ENCODE data around the gene FREM2.
A peak's percentile ranks its signal among the peaks of the same experiment; 100 is the strongest.

Gene FREM2

DNA sequence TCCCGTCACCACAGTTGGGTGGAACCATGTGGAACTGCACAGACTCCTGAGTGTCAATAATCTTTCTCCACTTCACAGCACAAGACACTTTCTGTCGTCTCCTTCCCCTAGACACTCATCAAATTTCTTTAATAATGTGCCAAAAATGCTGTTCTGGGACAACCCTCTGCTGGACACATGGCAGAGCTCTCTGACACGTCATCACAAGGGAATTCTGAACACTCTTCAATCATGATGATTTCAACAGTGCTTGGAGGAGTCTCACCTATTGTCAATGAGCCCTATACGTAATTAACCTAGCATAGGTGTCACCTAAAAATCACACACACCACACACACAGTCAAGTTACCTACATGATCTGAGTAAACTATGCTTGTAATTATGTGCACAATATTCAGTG is 162.4 kb downstream of the FREM2 start:
- DNase-seq: no peak

DNA sequence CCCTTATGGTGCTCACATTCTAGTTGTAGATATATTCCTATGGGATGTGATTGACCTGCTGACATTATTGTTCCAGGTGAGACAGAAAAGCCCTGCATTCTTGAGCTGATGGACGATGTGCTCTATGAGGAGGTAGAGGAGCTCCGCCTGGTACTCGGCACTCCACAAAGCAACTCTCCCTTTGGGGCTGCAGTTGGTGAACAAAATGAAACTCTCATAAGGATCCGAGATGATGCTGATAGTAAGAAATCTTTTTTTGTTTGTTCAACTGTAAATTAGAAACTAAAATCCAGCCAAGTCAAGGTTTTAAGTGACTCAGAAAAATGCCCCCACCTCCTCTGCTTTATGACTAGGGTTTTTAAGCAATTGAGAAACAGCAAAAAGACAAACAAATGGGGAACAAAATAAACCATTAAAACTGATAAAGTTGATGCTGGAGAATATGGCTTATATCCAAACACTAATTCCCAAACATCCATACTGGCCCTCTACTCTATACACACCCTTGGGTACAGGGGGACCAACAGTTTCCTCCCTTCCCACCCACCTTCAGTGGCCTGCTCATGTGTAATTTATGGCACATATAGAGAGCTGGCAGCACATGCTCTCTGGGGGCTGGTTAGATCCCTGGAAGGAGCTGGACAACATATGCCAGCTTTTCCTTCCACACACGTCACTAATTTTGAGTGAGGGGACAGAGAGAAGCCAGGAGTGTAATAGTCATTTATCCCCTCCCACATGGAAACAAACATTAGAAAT is 164.2 kb downstream of the FREM2 start:
- DNase-seq: no peak

DNA sequence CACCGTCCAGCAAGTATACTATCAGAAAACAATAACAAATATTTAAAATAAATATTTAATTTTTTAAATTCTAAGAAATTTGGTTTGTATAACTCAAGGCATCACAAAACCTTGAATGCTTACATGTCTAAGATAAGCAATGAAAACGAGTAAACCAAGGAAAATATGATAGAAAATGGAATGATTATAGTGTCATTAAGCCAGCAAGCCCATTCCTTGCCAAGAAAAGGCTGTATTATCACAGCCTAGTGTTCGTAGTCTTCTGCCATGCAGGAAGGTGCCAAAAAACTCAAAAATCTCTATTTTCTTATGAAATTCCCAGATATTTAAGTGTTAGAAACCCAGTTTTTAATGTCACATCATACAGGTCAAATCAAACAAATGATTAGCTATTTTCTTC is 167.3 kb downstream of the FREM2 start:
- DNase-seq: no peak

DNA sequence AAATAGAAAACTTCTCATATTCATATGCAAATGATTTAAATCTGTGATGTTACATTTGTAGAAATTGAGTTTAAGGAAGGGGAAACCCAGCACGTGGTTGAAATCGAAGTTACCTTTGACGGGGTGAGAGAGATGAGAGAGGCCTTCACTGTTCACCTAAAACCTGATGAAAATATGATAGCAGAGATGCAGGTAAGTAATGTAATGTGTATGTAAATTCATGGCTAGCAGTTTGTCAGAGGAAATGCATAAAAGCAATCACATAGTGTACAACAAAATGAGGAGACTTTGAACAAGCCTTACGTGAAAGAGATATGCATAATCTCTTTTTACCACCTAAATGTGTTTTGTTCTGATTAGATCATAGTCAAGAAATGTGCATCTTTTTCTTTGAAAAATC is 169.2 kb downstream of the FREM2 start:
- DNase-seq: no peak

DNA sequence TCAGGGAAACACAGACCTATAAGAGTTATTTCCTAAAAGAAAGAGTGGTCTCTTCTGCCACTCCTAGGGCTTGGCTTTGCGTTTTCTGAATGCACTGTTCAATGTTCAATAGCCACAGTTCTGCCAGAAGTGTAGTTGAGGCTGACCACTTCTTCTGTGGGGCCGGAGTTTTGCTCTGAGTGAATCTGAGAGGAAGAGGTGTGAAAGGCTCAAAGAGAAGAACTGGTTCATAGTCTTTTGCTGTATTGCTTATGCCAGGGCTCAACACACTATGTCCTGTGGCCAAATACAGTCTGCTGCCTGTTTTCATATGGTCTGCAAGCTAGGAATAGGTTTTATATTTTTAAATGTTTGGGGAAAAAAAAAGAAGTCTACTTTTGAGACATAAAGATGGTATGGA is 175.6 kb downstream of the FREM2 start:
- no peak for DNase-seq

DNA sequence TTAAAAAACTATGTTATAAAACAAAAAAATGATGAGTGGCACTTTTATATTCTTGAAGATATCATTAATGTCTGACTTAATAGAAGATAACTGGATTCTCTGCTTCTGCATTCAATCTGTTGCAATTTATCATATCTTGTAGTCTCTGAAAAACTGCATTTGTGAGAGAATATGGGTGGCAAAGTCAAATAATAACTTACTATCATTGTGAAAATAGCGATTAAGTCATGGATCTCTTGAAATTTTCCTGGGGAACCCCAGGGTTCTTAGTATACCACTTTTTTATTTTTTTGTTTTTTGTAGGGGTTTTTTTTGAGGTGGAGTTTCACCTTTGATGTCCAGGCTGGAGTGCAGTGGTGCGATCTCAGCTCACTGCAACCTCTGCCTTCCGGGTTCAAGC is 176.7 kb downstream of the FREM2 start:
- no peak for DNase-seq

DNA sequence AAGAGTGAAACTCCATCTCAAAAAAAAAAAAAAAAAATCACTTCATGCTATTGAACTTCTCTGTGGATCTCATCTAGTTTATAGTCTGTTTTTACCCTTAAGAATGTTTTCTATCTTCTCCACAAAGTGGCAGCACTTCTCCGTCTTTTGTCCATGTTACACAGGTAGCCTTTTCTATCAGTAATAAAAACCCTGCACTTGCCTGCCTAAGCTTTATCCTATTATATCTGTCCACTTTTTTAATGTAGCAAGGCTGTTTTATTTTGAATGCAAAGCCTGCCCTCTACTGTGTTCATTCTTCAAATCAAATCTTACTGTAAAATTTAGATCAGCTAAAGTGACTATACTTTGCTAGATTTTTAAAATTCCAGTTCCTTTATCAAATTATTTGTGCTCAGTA is 179.8 kb downstream of the FREM2 start:
- DNase-seq: no peak

DNA sequence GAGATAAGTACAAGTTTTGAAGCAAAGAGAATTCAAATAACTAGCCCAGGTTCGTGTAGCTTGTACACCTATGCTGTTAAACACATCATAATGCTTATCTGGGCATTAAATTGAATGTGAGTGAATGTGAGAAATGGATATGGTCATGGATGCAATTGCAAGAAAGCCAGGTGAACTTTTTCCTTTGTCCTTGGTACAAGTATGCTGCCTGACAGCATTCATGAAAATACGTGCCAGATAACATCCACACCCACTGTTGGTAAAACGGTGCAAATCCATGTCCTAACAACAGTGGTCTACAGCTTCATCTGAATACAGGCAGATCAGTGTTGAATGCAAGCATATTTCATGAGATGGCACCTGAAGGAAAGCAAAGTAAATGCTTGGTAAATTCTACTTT is 181.5 kb downstream of the FREM2 start:
- DNase-seq: no peak

DNA sequence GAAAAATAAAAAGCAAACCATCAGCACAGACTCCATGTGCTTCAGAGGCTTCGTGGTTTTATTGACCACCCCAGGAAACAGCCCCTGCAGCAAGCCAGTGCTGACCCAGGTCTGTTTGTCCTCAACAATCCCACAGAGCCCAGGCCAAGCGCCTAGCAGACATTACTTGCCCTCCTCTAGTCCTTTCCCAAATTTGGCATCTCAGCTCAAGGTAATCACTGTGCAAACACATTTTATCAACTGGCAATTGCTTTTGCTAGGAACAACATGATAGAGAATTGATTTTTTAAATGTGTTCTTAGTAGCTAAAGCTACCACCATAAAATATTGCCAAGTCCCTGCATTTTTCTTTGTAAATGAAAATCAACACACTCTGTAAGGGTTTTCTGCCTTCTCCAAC is 182.0 kb downstream of the FREM2 start:
- no peak for DNase-seq

DNA sequence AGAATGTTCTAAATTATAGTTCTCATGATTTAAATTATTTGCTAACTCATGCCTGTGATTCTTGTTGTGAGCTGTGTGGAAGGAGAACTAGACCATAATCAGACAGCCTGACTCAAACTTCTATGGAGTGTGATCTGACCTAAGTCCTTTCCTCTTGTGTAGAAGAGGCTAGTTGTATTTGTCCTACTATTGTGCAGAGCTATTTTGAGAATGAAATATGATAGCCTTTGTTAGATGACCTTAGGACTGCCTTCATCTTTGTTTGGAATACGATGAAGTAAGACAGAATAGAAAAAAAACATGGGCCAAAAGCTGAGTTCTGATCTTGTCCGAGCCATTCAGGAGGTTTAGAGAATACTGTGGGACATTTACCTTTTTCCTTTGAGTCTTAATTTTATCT is 184.4 kb downstream of the FREM2 start:
- no peak for DNase-seq

DNA sequence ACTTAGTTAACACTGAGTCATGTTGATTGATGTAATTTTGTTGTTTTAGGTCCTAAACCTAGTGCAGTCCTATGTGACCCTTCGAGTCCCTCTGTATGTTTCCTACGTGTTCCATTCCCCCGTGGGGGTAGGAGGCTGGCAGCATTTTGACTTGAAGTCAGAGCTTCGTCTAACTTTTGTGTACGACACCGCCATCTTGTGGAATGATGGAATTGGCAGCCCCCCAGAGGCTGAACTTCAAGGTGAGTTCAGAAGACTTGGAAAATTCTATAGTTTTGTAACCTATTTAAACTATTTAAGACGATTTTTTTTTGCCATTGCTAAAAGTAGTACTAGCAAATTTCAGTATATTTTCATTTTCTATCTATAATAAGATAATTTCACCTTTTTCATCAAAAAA is 185.8 kb downstream of the FREM2 start:
- DNase-seq: no peak

DNA sequence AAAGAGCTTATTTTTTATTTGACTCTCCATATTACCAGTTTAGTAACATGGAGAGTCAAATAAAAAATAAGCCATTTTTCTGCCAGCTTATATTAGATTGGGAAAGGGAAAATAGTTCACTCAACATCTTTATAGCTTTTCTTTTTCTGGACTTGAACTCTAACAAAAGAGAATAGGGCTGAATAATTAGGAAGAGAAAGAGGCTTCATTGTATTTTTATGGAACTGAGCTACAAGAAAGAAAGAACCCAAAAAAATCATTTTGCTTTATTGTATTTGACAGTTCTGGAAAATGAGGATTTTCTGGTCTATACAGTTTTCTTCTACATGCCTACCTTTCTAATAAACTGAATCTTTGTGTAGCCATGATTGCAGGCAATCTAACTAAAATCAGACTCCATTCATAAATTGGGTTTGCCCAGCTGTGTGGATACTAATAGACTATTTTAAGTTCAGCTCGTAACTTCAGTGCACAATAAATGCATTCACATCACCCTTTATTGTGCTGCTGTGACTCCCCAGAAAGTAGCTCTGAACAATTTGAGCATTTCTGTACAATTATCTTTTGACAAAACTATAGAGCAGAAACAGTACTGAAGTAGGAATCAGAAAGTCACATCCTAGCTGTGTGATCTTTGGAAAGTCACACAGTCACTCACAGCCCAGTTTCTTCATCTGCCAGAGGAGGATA is 188.5 kb downstream of the FREM2 start:
- DNase-seq: no peak

DNA sequence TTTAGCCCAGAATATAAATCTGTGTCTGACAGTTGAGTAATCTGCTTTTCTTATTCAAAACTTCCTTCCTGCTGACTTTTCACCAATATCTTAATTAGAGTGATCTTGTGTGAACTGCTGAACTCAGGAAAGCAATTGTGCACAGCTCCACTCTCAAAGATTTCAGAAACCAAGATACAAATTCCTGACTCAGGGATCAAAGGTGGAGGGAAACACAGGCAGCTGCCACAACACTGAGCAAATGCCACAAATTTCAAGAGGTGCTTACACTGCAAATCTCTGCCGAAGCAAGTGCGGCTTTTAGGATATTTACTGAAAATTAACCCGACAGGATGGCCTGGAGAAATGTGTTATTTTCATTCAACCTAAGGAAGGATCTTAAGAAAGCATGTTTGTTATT is 192.4 kb downstream of the FREM2 start:
- DNase-seq: no peak

DNA sequence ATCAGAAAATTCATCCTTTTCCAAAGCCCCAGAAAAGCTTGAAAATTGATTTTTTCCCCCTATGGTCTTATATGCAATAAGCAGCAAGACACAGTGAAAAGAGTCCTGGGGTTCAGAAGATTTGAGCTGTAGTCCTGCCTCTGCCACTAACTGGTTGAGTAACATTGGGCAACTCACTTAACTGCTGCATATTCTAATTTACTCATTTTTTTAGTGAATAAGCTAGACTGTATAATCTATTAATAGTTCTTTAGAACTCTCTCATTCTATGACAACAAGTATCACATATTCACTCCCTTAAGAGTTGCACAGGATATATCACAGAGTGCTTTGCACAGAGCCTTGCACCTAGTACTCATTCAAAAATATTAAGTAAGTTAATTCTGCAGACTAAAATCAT is 192.9 kb downstream of the FREM2 start:
- DNase-seq: no peak

DNA sequence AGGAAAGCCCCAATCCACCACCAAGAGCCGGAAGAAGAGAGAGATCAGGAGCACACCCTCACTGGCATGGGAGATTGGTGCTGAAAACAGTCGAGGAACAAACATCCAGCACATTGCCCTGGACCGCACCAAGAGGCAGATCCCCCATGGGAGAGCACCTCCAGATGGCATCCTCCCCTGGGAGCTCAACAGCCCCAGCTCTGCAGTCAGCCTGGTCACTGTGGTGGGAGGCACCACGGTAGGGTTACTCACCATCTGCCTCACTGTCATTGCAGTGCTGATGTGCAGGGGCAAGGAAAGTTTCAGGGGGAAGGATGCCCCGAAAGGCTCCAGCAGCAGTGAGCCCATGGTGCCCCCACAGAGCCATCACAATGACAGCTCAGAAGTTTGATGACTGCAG is 193.5 kb downstream of the FREM2 start:
- DNase-seq: peak; percentile 1

DNA sequence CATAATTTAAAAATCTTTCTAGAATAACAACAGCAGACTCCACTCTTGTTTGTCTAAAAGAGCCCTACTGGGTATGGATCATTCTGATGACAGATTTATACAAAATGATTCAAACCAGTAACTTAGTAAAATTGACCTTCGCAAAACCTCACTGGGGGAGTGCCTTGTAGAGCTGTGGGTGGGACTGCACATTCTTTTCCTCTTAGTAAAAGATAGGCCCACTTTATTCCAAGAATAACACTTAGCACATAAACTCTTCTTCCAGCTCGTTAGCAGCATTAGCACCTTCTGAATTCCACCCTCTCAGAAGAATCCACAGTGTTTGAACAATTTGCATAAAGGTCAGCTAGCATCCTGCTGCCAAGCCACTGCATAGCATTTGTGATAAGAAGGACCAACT is 196.9 kb downstream of the FREM2 start:
- DNase-seq: no peak

DNA sequence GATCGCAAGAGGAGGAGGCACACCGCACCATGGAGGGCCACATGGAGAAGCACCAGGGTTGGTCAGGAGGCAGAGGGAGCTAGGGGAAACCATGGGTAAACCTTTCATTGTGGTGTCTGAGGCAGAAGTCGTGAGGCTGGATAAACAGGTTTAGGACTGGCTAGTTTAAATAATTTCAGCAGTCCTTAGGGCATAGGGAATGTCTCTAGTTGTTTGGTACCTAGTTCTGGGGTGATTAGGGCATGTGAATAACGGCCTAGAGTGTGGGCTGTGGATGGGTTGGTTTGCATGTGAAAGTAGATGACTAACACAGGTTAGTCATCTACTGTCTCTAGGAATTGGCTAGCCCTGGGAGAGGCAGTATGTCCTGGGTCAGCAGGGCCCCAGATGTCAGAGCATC is 201.4 kb downstream of the FREM2 start:
- no peak for DNase-seq

DNA sequence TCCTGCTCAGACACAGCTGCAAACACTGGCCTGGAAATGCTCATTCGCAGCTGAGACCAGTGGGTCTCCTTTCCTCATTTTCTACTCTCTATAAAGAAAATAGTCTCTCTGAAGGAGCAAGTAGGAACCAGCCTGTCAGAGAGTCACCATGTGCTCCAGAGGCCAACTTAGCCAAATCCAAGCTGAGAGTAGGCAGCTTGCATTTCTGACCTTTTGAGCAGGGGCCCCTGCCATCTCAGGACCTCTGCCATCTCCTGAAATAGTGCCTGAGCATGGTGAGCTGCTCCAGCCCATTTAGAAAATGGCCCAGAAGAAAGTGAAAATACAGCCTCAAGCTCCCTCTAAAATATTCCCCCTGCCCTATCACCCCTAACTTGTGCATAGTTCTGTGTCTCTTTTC is 208.2 kb downstream of the FREM2 start:
- DNase-seq: no peak

DNA sequence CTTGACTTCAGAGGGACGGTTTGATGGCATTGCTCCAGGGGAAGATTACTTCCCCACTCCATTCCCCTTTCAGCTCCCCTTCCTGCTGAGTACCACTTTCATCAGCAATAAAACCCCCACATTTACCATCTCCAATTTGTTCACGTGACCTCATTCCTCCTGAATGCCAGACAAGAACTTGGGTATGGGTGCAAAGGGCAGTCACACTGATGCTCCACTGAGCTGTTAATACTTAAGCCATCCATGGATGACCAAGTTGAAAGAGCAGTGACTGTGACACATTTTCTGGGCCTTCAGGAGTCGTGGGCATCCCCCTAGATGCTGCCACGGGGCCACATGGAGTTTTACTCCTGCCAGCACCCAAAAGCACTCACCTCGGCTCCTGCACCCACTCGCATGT is 210.6 kb downstream of the FREM2 start:
- DNase-seq: no peak

DNA sequence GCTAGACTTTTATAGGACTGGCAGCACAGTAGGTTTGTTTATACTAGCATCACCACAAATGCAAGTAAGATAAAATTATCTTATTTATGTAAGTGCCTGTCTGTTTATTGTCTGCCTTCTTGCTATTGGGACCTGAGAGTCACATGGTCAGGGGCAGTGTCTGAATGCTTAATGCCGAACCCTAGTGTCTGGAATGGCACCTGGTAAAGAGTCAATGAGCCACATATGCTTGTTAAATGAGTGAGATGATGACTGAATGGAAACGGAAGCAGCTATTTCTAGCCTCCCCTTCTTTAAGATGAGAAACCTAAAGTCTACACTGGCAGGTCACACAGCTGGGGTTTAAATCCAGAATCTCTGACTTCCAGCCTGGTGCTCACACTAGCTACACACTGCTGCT is 211.6 kb downstream of the FREM2 start:
- no peak for DNase-seq

DNA sequence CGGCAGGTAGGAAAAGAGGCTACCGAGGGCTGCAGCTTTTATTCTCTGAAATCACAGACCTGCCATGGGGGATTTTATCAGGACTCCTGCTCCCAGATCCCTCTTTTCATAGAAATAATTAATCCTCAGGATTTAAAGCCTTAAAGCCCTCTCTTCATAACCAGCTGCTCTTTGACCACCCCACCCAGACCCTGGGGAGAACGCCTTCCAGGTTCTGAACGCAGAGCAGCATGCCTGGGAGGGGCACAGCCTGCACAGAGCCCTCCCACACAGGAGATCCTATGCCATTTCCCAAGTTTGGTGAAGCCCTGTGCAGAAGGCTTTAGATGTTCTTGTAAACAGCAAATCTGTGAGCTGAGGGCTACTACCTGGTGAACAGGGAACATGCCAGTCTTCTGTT is 212.7 kb downstream of the FREM2 start:
- no peak for DNase-seq

DNA sequence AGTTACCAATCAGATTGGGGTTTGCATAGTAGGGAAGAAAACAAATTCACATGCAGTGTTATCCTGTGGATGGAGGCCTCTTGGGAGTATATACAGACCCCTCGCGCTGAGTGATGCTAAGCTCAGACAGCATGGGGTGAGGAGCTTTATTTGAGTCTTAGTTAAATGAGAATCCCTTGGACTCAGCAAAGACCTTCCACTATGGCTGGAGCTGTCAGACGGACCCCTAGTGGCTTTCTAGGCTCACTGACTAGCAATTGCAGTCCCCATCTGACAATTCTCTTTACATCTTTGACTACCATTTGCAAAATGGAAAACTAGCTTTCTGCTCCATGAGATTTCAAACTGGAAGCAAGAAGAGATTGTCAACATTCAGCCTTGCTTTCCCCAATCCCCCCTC is 213.3 kb downstream of the FREM2 start:
- DNase-seq: no peak

DNA sequence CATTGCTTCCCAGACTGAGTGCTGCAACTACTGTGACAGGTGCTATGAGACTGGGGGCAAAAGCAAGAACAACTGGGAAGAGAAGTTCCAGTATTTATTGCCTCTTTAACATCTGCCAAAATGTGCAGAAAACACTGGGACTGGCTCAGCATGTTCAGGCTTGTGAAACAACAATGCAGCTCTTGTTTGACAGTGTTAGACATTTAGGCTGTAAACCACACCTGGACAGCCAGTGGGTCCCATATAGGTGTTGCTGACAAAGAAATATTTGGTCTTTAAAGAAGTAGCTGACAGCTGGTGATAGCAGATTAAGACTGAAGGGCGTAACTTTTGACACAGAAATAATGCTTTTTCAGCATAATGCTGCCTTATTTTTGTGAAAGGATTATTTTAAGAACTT is 215.7 kb downstream of the FREM2 start:
- DNase-seq: peak; percentile 4

DNA sequence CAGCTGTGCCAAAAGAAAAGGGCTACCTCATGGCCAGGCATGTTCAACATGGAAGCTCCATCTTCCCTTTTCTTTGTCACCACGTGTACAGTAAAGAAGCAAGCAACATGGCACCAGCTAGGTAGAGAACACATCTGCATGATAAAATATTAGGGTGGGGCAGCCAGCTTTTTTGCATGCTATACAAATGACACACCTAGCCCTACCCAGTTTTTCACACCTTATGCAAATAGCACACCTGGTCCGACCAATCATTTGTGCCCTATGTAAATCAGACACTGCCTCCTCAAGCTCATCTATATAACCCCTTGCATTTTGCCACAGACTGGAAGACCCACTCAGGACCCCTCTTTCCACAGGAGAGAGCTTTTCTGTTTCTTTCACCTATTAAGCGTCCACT is 218.2 kb downstream of the FREM2 start:
- no peak for DNase-seq

DNA sequence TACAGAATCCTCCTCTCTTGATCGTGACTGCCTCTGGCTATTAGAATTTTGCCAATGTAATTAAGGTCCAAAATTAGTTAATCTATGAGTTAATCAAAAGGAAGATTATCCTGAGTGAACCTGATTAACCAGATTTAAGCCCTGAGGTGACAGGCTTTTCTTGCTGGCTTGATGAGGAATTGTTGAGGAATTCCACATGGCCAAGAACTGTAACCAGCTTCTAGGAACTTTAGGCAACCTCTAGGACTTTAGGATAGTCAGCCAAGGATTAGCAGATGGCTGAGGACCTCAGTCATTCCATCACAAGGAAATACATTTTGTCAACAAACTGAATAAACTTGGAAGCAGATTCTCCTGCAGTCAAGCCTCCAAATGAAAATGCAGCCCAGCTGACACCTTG is 219.0 kb downstream of the FREM2 start:
- DNase-seq: no peak

Data from NCI-H2171 treated with DMSO at 0.1 percent for 48 hours (cell line).